A549 (cell line): ENCODE results near the gene B3GNT8.

Experiments
- EP300 ChIP-seq, 2 experiments: fragments of >200 bp; sonication (Bioruptor Twin); formaldehyde crosslinking; IDR thresholded peaks; 2 replicates in 1 of 2; 3 replicates in 1 of 2; pipeline ENCODE4 v1.6.1; 2016 to 2017
- JUN ChIP-seq, 2 experiments: fragments of >200 bp; sonication (Bioruptor Twin); formaldehyde crosslinking; IDR thresholded peaks; 2 replicates in 1 of 2; 3 replicates in 1 of 2; pipeline ENCODE4 v1.6.1; 2016 to 2017
- MAFK ChIP-seq: fragments of 450-650 bp; IDR thresholded peaks from 2 replicates; pipeline ENCODE4 v1.6.1; 2014; ENCODE audit not compliant: partially characterized antibody
- MYC ChIP-seq: IDR thresholded peaks from 2 replicates; pipeline ENCODE4 v1.6.1; 2012; ENCODE audit warnings: mild to moderate bottlenecking, inconsistent platforms, low read length, improper control_type of control experiment, borderline replicate concordance
- POLR2A ChIP-seq: IDR thresholded peaks from 2 replicates; pipeline ENCODE4 v1.6.1; 2012; ENCODE audit warnings: mild to moderate bottlenecking, low read length
- POLR2AphosphoS2 ChIP-seq: conservative IDR thresholded peaks from 2 replicates; pipeline ENCODE4 v1.6.1; 2012; ENCODE audit warnings: low read length, improper control_type of control experiment, inconsistent platforms
- SMC3 ChIP-seq: fragments of >200 bp; sonication (Bioruptor Twin); formaldehyde crosslinking; IDR thresholded peaks from 3 replicates; pipeline ENCODE4 v1.6.1; 2018; ENCODE audit warnings: inconsistent platforms
- TF ChIP-seq, protein P1 (sequence below): fragments of >200 bp; sonication (Bioruptor Twin); formaldehyde crosslinking; IDR thresholded peaks from 3 replicates; pipeline ENCODE4 v1.5.1; 2016
- TF ChIP-seq, protein P2 (sequence below): fragments of 200-600 bp; sonication (generic); IDR thresholded peaks from 2 replicates; pipeline ENCODE4 v1.6.1; 2016; ENCODE audit warnings: antibody characterized with exemption, mild to moderate bottlenecking, moderate library complexity
- TF ChIP-seq, protein P3 (sequence below): fragments of 250-450 bp; sonication (Bioruptor Pico); IDR thresholded peaks from 2 replicates; pipeline ENCODE4 v1.5.0; 2021; ENCODE audit warnings: mild to moderate bottlenecking, moderate library complexity, borderline replicate concordance

DNA sequence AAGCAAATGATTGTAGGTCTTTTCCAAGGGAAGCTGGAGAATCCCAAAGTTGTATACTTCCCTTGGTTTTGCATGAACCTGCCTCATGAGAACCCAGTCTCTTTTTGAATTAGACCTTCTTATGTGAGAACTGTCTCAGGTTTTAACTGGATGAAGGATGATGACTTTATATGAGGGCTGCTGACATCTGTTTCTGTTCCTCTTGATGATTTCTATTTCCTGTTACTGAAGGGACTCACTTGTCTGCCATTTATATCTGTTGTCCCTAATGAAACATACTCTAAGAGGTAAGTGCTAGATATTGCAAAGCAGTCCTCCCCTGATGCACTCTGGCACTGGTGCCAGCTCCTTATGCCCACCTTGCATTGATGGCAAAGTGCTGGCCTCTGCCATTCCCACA, 49.4 kb upstream of the B3GNT8 start:
- TF ChIP-seq, protein P1, sequence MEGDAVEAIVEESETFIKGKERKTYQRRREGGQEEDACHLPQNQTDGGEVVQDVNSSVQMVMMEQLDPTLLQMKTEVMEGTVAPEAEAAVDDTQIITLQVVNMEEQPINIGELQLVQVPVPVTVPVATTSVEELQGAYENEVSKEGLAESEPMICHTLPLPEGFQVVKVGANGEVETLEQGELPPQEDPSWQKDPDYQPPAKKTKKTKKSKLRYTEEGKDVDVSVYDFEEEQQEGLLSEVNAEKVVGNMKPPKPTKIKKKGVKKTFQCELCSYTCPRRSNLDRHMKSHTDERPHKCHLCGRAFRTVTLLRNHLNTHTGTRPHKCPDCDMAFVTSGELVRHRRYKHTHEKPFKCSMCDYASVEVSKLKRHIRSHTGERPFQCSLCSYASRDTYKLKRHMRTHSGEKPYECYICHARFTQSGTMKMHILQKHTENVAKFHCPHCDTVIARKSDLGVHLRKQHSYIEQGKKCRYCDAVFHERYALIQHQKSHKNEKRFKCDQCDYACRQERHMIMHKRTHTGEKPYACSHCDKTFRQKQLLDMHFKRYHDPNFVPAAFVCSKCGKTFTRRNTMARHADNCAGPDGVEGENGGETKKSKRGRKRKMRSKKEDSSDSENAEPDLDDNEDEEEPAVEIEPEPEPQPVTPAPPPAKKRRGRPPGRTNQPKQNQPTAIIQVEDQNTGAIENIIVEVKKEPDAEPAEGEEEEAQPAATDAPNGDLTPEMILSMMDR, result no peak
- TF ChIP-seq JUN (IDR thresholded peaks at IDR 0.05) (no peak), SMC3 (no peak), POLR2A (no peak), POLR2AphosphoS2 (no peak), EP300 (IDR thresholded peaks at IDR 0.05) (no peak), MAFK (no peak), MYC (no peak)
- TF ChIP-seq, protein P2, sequence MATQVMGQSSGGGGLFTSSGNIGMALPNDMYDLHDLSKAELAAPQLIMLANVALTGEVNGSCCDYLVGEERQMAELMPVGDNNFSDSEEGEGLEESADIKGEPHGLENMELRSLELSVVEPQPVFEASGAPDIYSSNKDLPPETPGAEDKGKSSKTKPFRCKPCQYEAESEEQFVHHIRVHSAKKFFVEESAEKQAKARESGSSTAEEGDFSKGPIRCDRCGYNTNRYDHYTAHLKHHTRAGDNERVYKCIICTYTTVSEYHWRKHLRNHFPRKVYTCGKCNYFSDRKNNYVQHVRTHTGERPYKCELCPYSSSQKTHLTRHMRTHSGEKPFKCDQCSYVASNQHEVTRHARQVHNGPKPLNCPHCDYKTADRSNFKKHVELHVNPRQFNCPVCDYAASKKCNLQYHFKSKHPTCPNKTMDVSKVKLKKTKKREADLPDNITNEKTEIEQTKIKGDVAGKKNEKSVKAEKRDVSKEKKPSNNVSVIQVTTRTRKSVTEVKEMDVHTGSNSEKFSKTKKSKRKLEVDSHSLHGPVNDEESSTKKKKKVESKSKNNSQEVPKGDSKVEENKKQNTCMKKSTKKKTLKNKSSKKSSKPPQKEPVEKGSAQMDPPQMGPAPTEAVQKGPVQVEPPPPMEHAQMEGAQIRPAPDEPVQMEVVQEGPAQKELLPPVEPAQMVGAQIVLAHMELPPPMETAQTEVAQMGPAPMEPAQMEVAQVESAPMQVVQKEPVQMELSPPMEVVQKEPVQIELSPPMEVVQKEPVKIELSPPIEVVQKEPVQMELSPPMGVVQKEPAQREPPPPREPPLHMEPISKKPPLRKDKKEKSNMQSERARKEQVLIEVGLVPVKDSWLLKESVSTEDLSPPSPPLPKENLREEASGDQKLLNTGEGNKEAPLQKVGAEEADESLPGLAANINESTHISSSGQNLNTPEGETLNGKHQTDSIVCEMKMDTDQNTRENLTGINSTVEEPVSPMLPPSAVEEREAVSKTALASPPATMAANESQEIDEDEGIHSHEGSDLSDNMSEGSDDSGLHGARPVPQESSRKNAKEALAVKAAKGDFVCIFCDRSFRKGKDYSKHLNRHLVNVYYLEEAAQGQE, result no peak
- TF ChIP-seq, protein P3, sequence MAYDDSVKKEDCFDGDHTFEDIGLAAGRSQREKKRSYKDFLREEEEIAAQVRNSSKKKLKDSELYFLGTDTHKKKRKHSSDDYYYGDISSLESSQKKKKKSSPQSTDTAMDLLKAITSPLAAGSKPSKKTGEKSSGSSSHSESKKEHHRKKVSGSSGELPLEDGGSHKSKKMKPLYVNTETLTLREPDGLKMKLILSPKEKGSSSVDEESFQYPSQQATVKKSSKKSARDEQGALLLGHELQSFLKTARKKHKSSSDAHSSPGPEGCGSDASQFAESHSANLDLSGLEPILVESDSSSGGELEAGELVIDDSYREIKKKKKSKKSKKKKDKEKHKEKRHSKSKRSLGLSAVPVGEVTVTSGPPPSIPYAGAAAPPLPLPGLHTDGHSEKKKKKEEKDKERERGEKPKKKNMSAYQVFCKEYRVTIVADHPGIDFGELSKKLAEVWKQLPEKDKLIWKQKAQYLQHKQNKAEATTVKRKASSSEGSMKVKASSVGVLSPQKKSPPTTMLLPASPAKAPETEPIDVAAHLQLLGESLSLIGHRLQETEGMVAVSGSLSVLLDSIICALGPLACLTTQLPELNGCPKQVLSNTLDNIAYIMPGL, result no peak
